Astrocyte (in vitro differentiated cells and primary cell): ENCODE measurements around the gene GPR27. TPM values are rescaled to one million over a fixed set of nuclear protein-coding genes. Genes with fewer than 3 reads are reported as not detected.

ENCODE experiments used
- DNase-seq: peaks from one replicate; pipeline ENCODE4 v3.0.0-alpha.2; 2010; ENCODE audit warnings: low read depth
- FAIRE-seq: peaks from 2 replicates; lab custom pipeline; 2011; peaks lifted over from hg19 to GRCh38; lab: Jason Lieb, UNC
- H2AFZ ChIP-seq: 2 replicates; pipeline ENCODE4 v1.6.0; 2012; ENCODE audit warnings: low read depth, low read length, inconsistent platforms
- H3K27ac ChIP-seq: 2 replicates; pipeline ENCODE4 v1.5.1; 2011; ENCODE audit warnings: low read depth, low read length, inconsistent platforms
- H3K27me3 ChIP-seq: 2 replicates; pipeline ENCODE4 v1.6.0; 2011; ENCODE audit warnings: low read length, inconsistent platforms; ENCODE audit not compliant: insufficient read depth
- H3K36me3 ChIP-seq: 2 replicates; pipeline ENCODE4 v1.5.1; 2011; ENCODE audit warnings: low read length, inconsistent platforms; ENCODE audit not compliant: insufficient read depth
- H3K4me1 ChIP-seq: 2 replicates; pipeline ENCODE4 v1.5.1; 2011; ENCODE audit warnings: low read length, inconsistent platforms; ENCODE audit not compliant: insufficient read depth
- H3K4me2 ChIP-seq: 2 replicates; pipeline ENCODE4 v1.6.0; 2012; ENCODE audit warnings: low read length, inconsistent platforms
- H3K4me3 ChIP-seq: 2 replicates; pipeline ENCODE4 v1.5.1; 2011; ENCODE audit warnings: low read depth, mild to moderate bottlenecking, low read length, inconsistent platforms; ENCODE audit not compliant: insufficient read depth
- H3K79me2 ChIP-seq: 2 replicates; pipeline ENCODE4 v1.6.0; 2012; ENCODE audit warnings: mild to moderate bottlenecking, low read length, inconsistent platforms; ENCODE audit not compliant: insufficient read depth
- H3K9ac ChIP-seq: 2 replicates; pipeline ENCODE4 v1.6.0; 2012; ENCODE audit warnings: mild to moderate bottlenecking, low read length, inconsistent platforms
- H3K9me3 ChIP-seq: 2 replicates; pipeline ENCODE4 v1.5.1; 2012; ENCODE audit warnings: low read depth, mild to moderate bottlenecking, low read length, inconsistent platforms; ENCODE audit not compliant: insufficient read depth
- H4K20me1 ChIP-seq: 2 replicates; pipeline ENCODE4 v1.6.0; 2012; ENCODE audit warnings: low read length, inconsistent platforms; ENCODE audit not compliant: insufficient read depth
- H3K27ac Mint-ChIP-seq: one replicate; pipeline ENCODE4 v1.8.0; 2021; ENCODE audit warnings: mild to moderate bottlenecking, mixed read lengths; ENCODE audit not compliant: unreplicated experiment
- H3K27me3 Mint-ChIP-seq: one replicate; pipeline ENCODE4 v1.8.0; 2021; ENCODE audit warnings: low read depth, mixed read lengths; ENCODE audit not compliant: unreplicated experiment
- H3K36me3 Mint-ChIP-seq: one replicate; pipeline ENCODE4 v1.8.0; 2021; ENCODE audit warnings: low read depth, mixed read lengths; ENCODE audit not compliant: unreplicated experiment
- H3K4me1 Mint-ChIP-seq: one replicate; pipeline ENCODE4 v1.8.0; 2021; ENCODE audit warnings: low read depth, mixed read lengths; ENCODE audit not compliant: unreplicated experiment
- H3K4me3 Mint-ChIP-seq: one replicate; pipeline ENCODE4 v1.8.0; 2021; ENCODE audit warnings: mild to moderate bottlenecking, moderate library complexity, mixed read lengths; ENCODE audit not compliant: unreplicated experiment
- H3K9me3 Mint-ChIP-seq: one replicate; pipeline ENCODE4 v1.8.0; 2021; ENCODE audit warnings: mild to moderate bottlenecking, mixed read lengths; ENCODE audit not compliant: unreplicated experiment
- EZH2 ChIP-seq: IDR thresholded peaks from 2 replicates; pipeline ENCODE4 v1.6.1; 2012; ENCODE audit warnings: mild to moderate bottlenecking, low read length, inconsistent platforms; ENCODE audit not compliant: insufficient read depth
- total RNA-seq: library from RNA; stranded (reverse); gene quantifications from 2 replicates; pipeline ENCODE4 v1.2.1, GENCODE V29; 2021
- TF ChIP-seq, protein P1 (sequence below): IDR thresholded peaks from 2 replicates; pipeline ENCODE4 v1.5.1; 2011; ENCODE audit warnings: low read depth, mild to moderate bottlenecking, inconsistent platforms, low read length, moderate library complexity; ENCODE audit not compliant: insufficient read depth

Gene GPR27
- total RNA-seq, 1 donor from 2014 or later: 2.9 TPM

DNA sequence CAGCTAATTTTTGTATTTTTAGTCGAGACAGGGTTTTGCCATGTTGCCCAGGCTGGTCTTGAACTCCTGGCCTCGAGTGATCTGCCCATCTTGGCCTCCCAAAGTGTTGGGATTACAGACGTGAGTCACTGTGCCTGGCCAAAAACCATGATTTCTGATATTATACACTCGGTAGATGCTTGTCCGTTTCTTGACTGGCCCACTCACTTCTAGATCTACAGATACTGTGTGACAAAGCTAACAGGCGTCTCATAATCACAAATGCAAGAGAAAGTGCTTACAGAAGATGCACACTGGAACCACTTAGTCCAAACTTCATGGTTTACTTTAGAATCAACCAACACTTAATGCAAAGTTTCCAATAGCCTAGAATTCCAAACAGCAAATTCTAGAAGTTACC lies 22.9 kb downstream of the GPR27 start:
- Histone ChIP-seq H3K9ac (no peak overlapping the region), H3K4me2 (no peak overlapping the region), H4K20me1 (no peaks in the 10 kb centered on the region), H3K27me3 (peaks cover 25% of the 10 kb centered on the region), H3K4me1 (no peaks in the 10 kb centered on the region), H3K79me2 (no peaks in the 10 kb centered on the region), H3K36me3 (no peaks in the 10 kb centered on the region), H3K27ac (no peak overlapping the region), H3K4me3 (no peak overlapping the region), H3K9me3 (no peaks in the 10 kb centered on the region), H2AFZ (no peak overlapping the region)
- H3K27me3 Mint-ChIP-seq: peaks cover 37% of the 10 kb centered on the region
- H3K4me1 Mint-ChIP-seq: peaks cover 2% of the 10 kb centered on the region
- no peak overlapping the region for H3K27ac Mint-ChIP-seq
- DNase-seq (no peak), FAIRE-seq (no peak)
- no peaks in the 10 kb centered on the region for H3K36me3 Mint-ChIP-seq
- no peaks in the 10 kb centered on the region for H3K9me3 Mint-ChIP-seq
- no peak for TF ChIP-seq EZH2
- TF ChIP-seq, protein P1, sequence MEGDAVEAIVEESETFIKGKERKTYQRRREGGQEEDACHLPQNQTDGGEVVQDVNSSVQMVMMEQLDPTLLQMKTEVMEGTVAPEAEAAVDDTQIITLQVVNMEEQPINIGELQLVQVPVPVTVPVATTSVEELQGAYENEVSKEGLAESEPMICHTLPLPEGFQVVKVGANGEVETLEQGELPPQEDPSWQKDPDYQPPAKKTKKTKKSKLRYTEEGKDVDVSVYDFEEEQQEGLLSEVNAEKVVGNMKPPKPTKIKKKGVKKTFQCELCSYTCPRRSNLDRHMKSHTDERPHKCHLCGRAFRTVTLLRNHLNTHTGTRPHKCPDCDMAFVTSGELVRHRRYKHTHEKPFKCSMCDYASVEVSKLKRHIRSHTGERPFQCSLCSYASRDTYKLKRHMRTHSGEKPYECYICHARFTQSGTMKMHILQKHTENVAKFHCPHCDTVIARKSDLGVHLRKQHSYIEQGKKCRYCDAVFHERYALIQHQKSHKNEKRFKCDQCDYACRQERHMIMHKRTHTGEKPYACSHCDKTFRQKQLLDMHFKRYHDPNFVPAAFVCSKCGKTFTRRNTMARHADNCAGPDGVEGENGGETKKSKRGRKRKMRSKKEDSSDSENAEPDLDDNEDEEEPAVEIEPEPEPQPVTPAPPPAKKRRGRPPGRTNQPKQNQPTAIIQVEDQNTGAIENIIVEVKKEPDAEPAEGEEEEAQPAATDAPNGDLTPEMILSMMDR: no peak
- no peak overlapping the region for H3K4me3 Mint-ChIP-seq

DNA sequence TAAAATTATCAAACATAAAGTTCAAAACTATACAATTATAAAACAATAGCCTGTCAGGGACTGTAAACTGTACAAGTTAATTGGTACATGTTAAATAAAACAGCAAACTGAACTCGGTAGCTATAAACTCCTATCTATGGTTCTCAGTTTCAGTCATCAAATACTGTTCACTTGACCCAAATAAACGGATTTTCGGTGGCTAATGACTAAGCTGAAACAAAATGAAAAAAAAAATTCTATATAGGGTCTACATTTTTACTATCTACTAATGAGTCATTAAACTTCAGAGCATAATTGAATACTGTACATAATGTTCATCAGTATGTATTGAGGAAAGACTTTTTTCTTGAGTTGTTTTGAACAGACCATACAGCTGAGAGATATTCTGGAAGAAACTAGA lies 24.7 kb downstream of the GPR27 start:
- Mint-ChIP-seq H3K4me3 (no peak overlapping the region), H3K27ac (no peak overlapping the region), H3K36me3 (no peaks in the 10 kb centered on the region), H3K4me1 (peaks cover 2% of the 10 kb centered on the region), H3K9me3 (no peaks in the 10 kb centered on the region), H3K27me3 (peaks cover 49% of the 10 kb centered on the region)
- Histone ChIP-seq H3K79me2 (no peaks in the 10 kb centered on the region), H3K4me1 (no peaks in the 10 kb centered on the region), H3K27me3 (peaks cover 35% of the 10 kb centered on the region), H3K4me3 (no peak overlapping the region), H3K4me2 (no peak overlapping the region), H3K9ac (no peak overlapping the region), H4K20me1 (no peaks in the 10 kb centered on the region), H3K27ac (no peak overlapping the region), H3K36me3 (no peaks in the 10 kb centered on the region), H3K9me3 (no peaks in the 10 kb centered on the region), H2AFZ (no peak overlapping the region)
- TF ChIP-seq, protein P1: no peak
- no peak for TF ChIP-seq EZH2
- FAIRE-seq (no peak), DNase-seq (no peak)

DNA sequence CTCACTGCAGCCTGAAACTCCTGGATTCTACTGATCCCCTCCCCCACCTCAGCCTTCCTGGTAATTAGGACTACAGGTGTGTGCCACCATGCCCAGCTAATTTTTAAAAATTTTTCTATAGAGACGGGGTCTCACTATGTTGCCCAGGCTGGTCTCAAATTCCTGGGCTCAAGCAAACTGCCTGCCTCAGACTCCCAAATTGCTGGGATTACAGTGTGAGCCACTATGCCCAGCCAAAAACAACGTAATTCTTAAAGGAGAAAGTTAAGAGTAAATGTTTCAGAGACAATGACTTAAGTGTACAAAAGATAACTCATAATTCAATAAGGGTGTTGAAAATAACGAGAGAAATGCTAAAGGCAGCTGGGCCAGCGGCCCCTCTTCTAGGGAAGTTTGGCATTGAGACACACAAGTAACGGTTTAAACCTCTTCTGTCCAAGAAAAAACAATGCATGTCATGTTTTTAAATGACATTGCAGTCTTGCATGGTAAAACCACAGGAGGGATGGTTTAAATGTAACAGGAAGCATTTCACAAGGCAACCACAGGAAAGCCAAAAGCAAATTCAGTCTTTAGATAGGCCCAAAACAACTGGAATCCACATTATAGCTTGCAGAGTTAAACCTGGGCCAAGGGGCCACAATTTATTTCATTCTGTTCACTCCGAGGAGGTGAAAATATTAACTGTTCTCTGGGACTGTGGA lies 26.2 kb downstream of the GPR27 start:
- Histone ChIP-seq H3K36me3 (no peaks in the 10 kb centered on the region), H3K9ac (no peak overlapping the region), H3K4me1 (no peaks in the 10 kb centered on the region), H3K4me2 (no peak overlapping the region), H3K27me3 (peaks cover 42% of the 10 kb centered on the region), H3K9me3 (no peaks in the 10 kb centered on the region), H4K20me1 (no peaks in the 10 kb centered on the region), H3K4me3 (no peak overlapping the region), H3K27ac (no peak overlapping the region), H2AFZ (no peak overlapping the region), H3K79me2 (no peaks in the 10 kb centered on the region)
- H3K36me3 Mint-ChIP-seq: no peaks in the 10 kb centered on the region
- no peak overlapping the region for H3K27ac Mint-ChIP-seq
- peaks cover 2% of the 10 kb centered on the region for H3K4me1 Mint-ChIP-seq
- DNase-seq: no peak
- FAIRE-seq: no peak
- no peak for TF ChIP-seq EZH2
- TF ChIP-seq, protein P1: no peak
- peaks cover 52% of the 10 kb centered on the region for H3K27me3 Mint-ChIP-seq
- H3K4me3 Mint-ChIP-seq: no peak overlapping the region
- H3K9me3 Mint-ChIP-seq: no peaks in the 10 kb centered on the region
